Uterus (tissue), 4 donors: ENCODE results near the gene PIAS1. TPM values are rescaled to one million over a fixed set of nuclear protein-coding genes. Genes with fewer than 3 reads are reported as not detected.

Experiments
- DNase-seq, 2 donors: peaks; one replicate each; pipeline ENCODE4 v3.0.0-alpha.2; 2019 to 2020
- H3K27ac ChIP-seq, 2 donors: fragments of 200-600 bp; sonication (generic); 1 replicate in 1 of 2; 2 replicates in 1 of 2; pipeline ENCODE4 v1.5.1; 2016 to 2018
- H3K27me3 ChIP-seq, 2 donors: fragments of 200-600 bp; sonication (generic); one replicate each; pipeline ENCODE4 v1.5.1; 2018 to 2019; ENCODE audit warnings: control low read depth in 1 of 2
- H3K36me3 ChIP-seq, 2 donors: fragments of 200-600 bp; sonication (generic); one replicate each; pipeline ENCODE4 v1.5.1; 2019; ENCODE audit warnings: control low read depth in 1 of 2
- H3K4me1 ChIP-seq, 2 donors: fragments of 200-600 bp; sonication (generic); one replicate each; pipeline ENCODE4 v1.5.1; 2018 to 2019; ENCODE audit warnings: control low read depth in 1 of 2
- H3K4me3 ChIP-seq, 2 donors: fragments of 200-600 bp; sonication (generic); 1 replicate in 1 of 2; 2 replicates in 1 of 2; pipeline ENCODE4 v1.5.1; 2018 to 2019; ENCODE audit warnings: mild to moderate bottlenecking in 1 of 2
- H3K9me3 ChIP-seq, 2 donors: fragments of 200-600 bp; sonication (generic); one replicate each; pipeline ENCODE4 v1.5.1; 2019; ENCODE audit warnings: control low read depth in 1 of 2
- CTCF ChIP-seq, 4 experiments: fragments of 200-600 bp in 2 of 4; fragments of 450-650 bp in 2 of 4; sonication (generic) in 2 of 4; IDR thresholded peaks; one replicate each; pipeline ENCODE4 v1.5.1; 2016 to 2019; ENCODE audit warnings: antibody characterized with exemption in 4 of 4, mild to moderate bottlenecking in 2 of 4, moderate library complexity in 1 of 4
- POLR2A ChIP-seq, 2 donors: fragments of 450-650 bp; IDR thresholded peaks; one replicate each; pipeline ENCODE4 v1.6.1; 2016; ENCODE audit warnings: antibody characterized with exemption in 2 of 2, mild to moderate bottlenecking in 1 of 2, moderate library complexity in 1 of 2
- intact Hi-C: fragments of 100-400 bp; cut with DNase I; formaldehyde crosslinking; loops from one replicate; pipeline ENCODE4 v1.15.1; 2023; ENCODE audit warnings: low total_unique reads
- total RNA-seq, 4 donors: library from RNA; depleted of rRNA in 3 of 4; stranded (reverse); fragments of >200 nt in 3 of 4; gene quantifications; one replicate each; pipeline versions ENCODE4 v1.1.0 to v1.2.4, GENCODE V29; 2014 to 2023
- donor health status: DM: yes; HTN: yes; CAD: no.

Gene PIAS1
- total RNA-seq, 4 donors from 2014 or later: 19.1 to 171 (median 95.9) TPM

- no peaks in the 10 kb centered on the region for H3K36me3 ChIP-seq
- no peak overlapping the region for H3K27ac ChIP-seq
- H3K9me3 ChIP-seq: no peaks in the 10 kb centered on the region
- DNase-seq: no peak
- TF ChIP-seq CTCF (IDR thresholded peaks at IDR 0.05) (no peak), POLR2A (IDR thresholded peaks at IDR 0.05) (no peak)
- no peaks in the 10 kb centered on the region for H3K27me3 ChIP-seq
- peaks cover 0 to 10% of the 10 kb centered on the region in 2 donors for H3K4me1 ChIP-seq
- H3K4me3 ChIP-seq: no peak overlapping the region
- intact Hi-C loops: no loop called here
Observed at GRCh38 chr15:68206711-68207151, 152.6 kb downstream of the PIAS1 start.

- no peaks in the 10 kb centered on the region for H3K9me3 ChIP-seq
- no peaks in the 10 kb centered on the region for H3K36me3 ChIP-seq
- no peak overlapping the region for H3K27ac ChIP-seq
- TF ChIP-seq CTCF (IDR thresholded peaks at IDR 0.05): no peak
- TF ChIP-seq POLR2A (IDR thresholded peaks at IDR 0.05): no peak
- H3K27me3 ChIP-seq: no peaks in the 10 kb centered on the region
- H3K4me1 ChIP-seq: peaks cover 0 to 10% of the 10 kb centered on the region in 2 donors
- DNase-seq: no peak
- no peak overlapping the region for H3K4me3 ChIP-seq
- intact Hi-C loops: no loop called here
Observed at GRCh38 chr15:68207176-68207935, 153.2 kb downstream of the PIAS1 start.

- intact Hi-C loops: no loop called here
- Histone ChIP-seq H3K27ac (no peak overlapping the region), H3K36me3 (no peaks in the 10 kb centered on the region), H3K4me1 (peaks cover 0 to 10% of the 10 kb centered on the region in 2 donors), H3K9me3 (no peaks in the 10 kb centered on the region), H3K27me3 (no peaks in the 10 kb centered on the region), H3K4me3 (no peak overlapping the region)
- TF ChIP-seq POLR2A (IDR thresholded peaks at IDR 0.05) (no peak), CTCF (IDR thresholded peaks at IDR 0.05) (no peak)
- DNase-seq: no peak
Observed at GRCh38 chr15:68208136-68208535, 154.0 kb downstream of the PIAS1 start.

- intact Hi-C loops: no loop called here
- no peak overlapping the region for H3K4me3 ChIP-seq
- H3K4me1 ChIP-seq: peaks cover 0 to 10% of the 10 kb centered on the region in 2 donors
- no peaks in the 10 kb centered on the region for H3K9me3 ChIP-seq
- H3K27me3 ChIP-seq: no peaks in the 10 kb centered on the region
- H3K36me3 ChIP-seq: no peaks in the 10 kb centered on the region
- DNase-seq: no peak
- H3K27ac ChIP-seq: no peak overlapping the region
- TF ChIP-seq CTCF (IDR thresholded peaks at IDR 0.05) (no peak), POLR2A (IDR thresholded peaks at IDR 0.05) (no peak)
Observed at GRCh38 chr15:68208636-68209240, 154.6 kb downstream of the PIAS1 start.

GRCh38 chr15:68209272-68209671, 155.2 kb downstream of the PIAS1 start:
- no peak for TF ChIP-seq POLR2A (IDR thresholded peaks at IDR 0.05)
- Histone ChIP-seq H3K27me3 (no peaks in the 10 kb centered on the region), H3K9me3 (no peaks in the 10 kb centered on the region), H3K27ac (no peak overlapping the region), H3K4me3 (no peak overlapping the region), H3K4me1 (peaks cover 0 to 10% of the 10 kb centered on the region in 2 donors), H3K36me3 (no peaks in the 10 kb centered on the region)
- no peak for DNase-seq
- intact Hi-C loops: no loop called here
